GM19240 (cell line): ENCODE measurements around the gene CACNA2D1.

Experiments
- DNase-seq: peaks from one replicate; pipeline ENCODE4 v3.0.0; 2011; ENCODE audit warnings: low spot score; ENCODE audit not compliant: insufficient read length

Gene CACNA2D1

GRCh38 chr7:81990395-81990794 is 453.2 kb downstream of the CACNA2D1 start:
- no peak for DNase-seq

GRCh38 chr7:81986723-81987470 is 456.7 kb downstream of the CACNA2D1 start:
- DNase-seq, result no peak

- DNase-seq, result no peak
Measured at GRCh38 chr7:81983406-81983805, 460.2 kb downstream of the CACNA2D1 start.

GRCh38 chr7:81973117-81973516 is 470.5 kb downstream of the CACNA2D1 start:
- no peak for DNase-seq

- DNase-seq, result no peak
Measured at GRCh38 chr7:81960026-81960425, 483.6 kb downstream of the CACNA2D1 start.

GRCh38 chr7:81957517-81957916 is 486.1 kb downstream of the CACNA2D1 start:
- no peak for DNase-seq

GRCh38 chr7:81956520-81956919 is 487.1 kb downstream of the CACNA2D1 start:
- no peak for DNase-seq

GRCh38 chr7:81949306-81949705 is 494.3 kb downstream of the CACNA2D1 start:
- DNase-seq, result no peak

- no peak for DNase-seq
Measured at GRCh38 chr7:81944058-81944457, 499.5 kb downstream of the CACNA2D1 start.

- no peak for DNase-seq
Measured at GRCh38 chr7:81937091-81937490, 506.5 kb downstream of the CACNA2D1 start.

- no peak for DNase-seq
Measured at GRCh38 chr7:81934596-81935301, 508.8 kb downstream of the CACNA2D1 start.

GRCh38 chr7:81932936-81933335 is 510.6 kb downstream of the CACNA2D1 start:
- no peak for DNase-seq

- DNase-seq, result no peak
Measured at GRCh38 chr7:81929386-81929785, 514.2 kb downstream of the CACNA2D1 start.

- DNase-seq, result no peak
Measured at GRCh38 chr7:81926154-81926553, 517.4 kb downstream of the CACNA2D1 start.

GRCh38 chr7:81925530-81925929 is 518.0 kb downstream of the CACNA2D1 start:
- DNase-seq, result no peak

GRCh38 chr7:81924494-81924893 is 519.1 kb downstream of the CACNA2D1 start:
- DNase-seq, result no peak

- no peak for DNase-seq
Measured at GRCh38 chr7:81919494-81919893, 524.1 kb downstream of the CACNA2D1 start.

- DNase-seq, result no peak
Measured at GRCh38 chr7:81908220-81908619, 535.4 kb downstream of the CACNA2D1 start.

- DNase-seq, result no peak
Measured at GRCh38 chr7:81903115-81903514, 540.5 kb downstream of the CACNA2D1 start.

- no peak for DNase-seq
Measured at GRCh38 chr7:81902536-81902935, 541.0 kb downstream of the CACNA2D1 start.
